Duodenal mucosa (tissue), 2 donors: ENCODE results near the gene PLEKHH1.
A peak's percentile ranks its signal among the peaks of the same experiment; 100 is the strongest.
"Not testable (repeated sequence)": the region's sequence is repeated elsewhere in the genome, so short reads cannot be mapped to it uniquely, and the experiment has no call there.

ENCODE experiments used
- H3K27ac ChIP-seq: one replicate; pipeline ENCODE4 v1.7.0; 2013; ENCODE audit warnings: low read depth, low read length
- H3K27me3 ChIP-seq, 2 donors: one replicate each; pipeline ENCODE4 v1.7.0; 2013; ENCODE audit warnings: low read length in 2 of 2, control low read depth in 1 of 2; ENCODE audit not compliant: insufficient read depth in 2 of 2, control insufficient read depth in 1 of 2
- H3K36me3 ChIP-seq, 2 donors: one replicate each; pipeline ENCODE4 v1.7.0; 2013; ENCODE audit warnings: low read length in 2 of 2, control low read depth in 1 of 2; ENCODE audit not compliant: insufficient read depth in 2 of 2, control insufficient read depth in 1 of 2
- H3K4me1 ChIP-seq, 2 donors: one replicate each; pipeline ENCODE4 v1.7.0; 2013; ENCODE audit warnings: low read length in 2 of 2, control low read depth in 1 of 2; ENCODE audit not compliant: insufficient read depth in 2 of 2, control insufficient read depth in 1 of 2
- H3K4me3 ChIP-seq, 2 donors: one replicate each; pipeline ENCODE4 v1.7.0; 2013; ENCODE audit warnings: low read length in 2 of 2, low read depth in 1 of 2
- H3K9ac ChIP-seq, 2 donors: one replicate each; pipeline ENCODE4 v1.7.0; 2013; ENCODE audit warnings: low read length in 2 of 2, low read depth in 1 of 2
- H3K9me3 ChIP-seq, 2 donors: one replicate each; pipeline ENCODE4 v1.7.0; 2013; ENCODE audit warnings: low read length in 2 of 2, control low read depth in 1 of 2; ENCODE audit not compliant: control insufficient read depth in 1 of 2

PLEKHH1 gene

GRCh38 chr14:67619446-67620216 lies 86.5 kb downstream of the PLEKHH1 start, which contains the start of gene ARG2:
Gene ARG2, plus strand, starts transcription at chr14:67619920. Its CDS starts 58 bp downstream, at chr14:67619978.
- no peaks in the 10 kb centered on the region for H3K36me3 ChIP-seq
- H3K9ac ChIP-seq: peak within 1 kb of the TSS; percentile 78 to 82
- peak within 1 kb of the TSS; percentile 70 for H3K27ac ChIP-seq
- peak within 1 kb of the TSS; percentile 83 for H3K4me3 ChIP-seq
- H3K4me1 ChIP-seq: peaks cover 12 to 21% of the 10 kb centered on the region in 2 donors
- H3K9me3 ChIP-seq: no peaks in the 10 kb centered on the region
- H3K27me3 ChIP-seq: peaks cover 0 to 8% of the 10 kb centered on the region in 2 donors

GRCh38 chr14:67620217-67620785 lies 87.2 kb downstream of the PLEKHH1 start:
- peak overlapping the region; percentile 78 to 82 for H3K9ac ChIP-seq
- no peak overlapping the region for H3K27ac ChIP-seq
- H3K4me1 ChIP-seq: peaks cover 12 to 21% of the 10 kb centered on the region in 2 donors
- peaks cover 0 to 8% of the 10 kb centered on the region in 2 donors for H3K27me3 ChIP-seq
- H3K9me3 ChIP-seq: no peaks in the 10 kb centered on the region
- peak overlapping the region; percentile 83 for H3K4me3 ChIP-seq
- no peaks in the 10 kb centered on the region for H3K36me3 ChIP-seq

GRCh38 chr14:67622675-67623074 lies 89.6 kb downstream of the PLEKHH1 start:
- Histone ChIP-seq H3K9me3 (no peaks in the 10 kb centered on the region), H3K4me1 (peaks cover 12 to 21% of the 10 kb centered on the region in 2 donors), H3K27me3 (peaks cover 0 to 8% of the 10 kb centered on the region in 2 donors), H3K4me3 (no peak overlapping the region), H3K9ac (no peak overlapping the region), H3K36me3 (no peaks in the 10 kb centered on the region), H3K27ac (no peak overlapping the region)

GRCh38 chr14:67623114-67623513 lies 90.0 kb downstream of the PLEKHH1 start:
- peaks cover 12 to 21% of the 10 kb centered on the region in 2 donors for H3K4me1 ChIP-seq
- no peak overlapping the region for H3K4me3 ChIP-seq
- H3K27me3 ChIP-seq: peaks cover 0 to 8% of the 10 kb centered on the region in 2 donors
- H3K9me3 ChIP-seq: no peaks in the 10 kb centered on the region
- H3K9ac ChIP-seq: no peak overlapping the region
- no peaks in the 10 kb centered on the region for H3K36me3 ChIP-seq
- H3K27ac ChIP-seq: no peak overlapping the region

- not testable (repeated sequence) for H3K4me3 ChIP-seq, H3K36me3 ChIP-seq, H3K27ac ChIP-seq, H3K4me1 ChIP-seq, H3K9me3 ChIP-seq, H3K27me3 ChIP-seq, H3K9ac ChIP-seq
Observed at GRCh38 chr14:67626131-67626530, 93.0 kb downstream of the PLEKHH1 start.

GRCh38 chr14:67627519-67627918 lies 94.4 kb downstream of the PLEKHH1 start:
- Histone ChIP-seq H3K9me3 (no peaks in the 10 kb centered on the region), H3K4me1 (peaks cover 0 to 2% of the 10 kb centered on the region in 2 donors), H3K27ac (no peak overlapping the region), H3K36me3 (no peaks in the 10 kb centered on the region), H3K4me3 (no peak overlapping the region), H3K9ac (no peak overlapping the region), H3K27me3 (no peaks in the 10 kb centered on the region)

- H3K36me3 ChIP-seq: no peaks in the 10 kb centered on the region
- H3K4me3 ChIP-seq: no peak overlapping the region
- no peak overlapping the region for H3K27ac ChIP-seq
- no peak overlapping the region for H3K9ac ChIP-seq
- peaks cover 0 to 4% of the 10 kb centered on the region in 2 donors for H3K4me1 ChIP-seq
- no peaks in the 10 kb centered on the region for H3K9me3 ChIP-seq
- no peaks in the 10 kb centered on the region for H3K27me3 ChIP-seq
Observed at GRCh38 chr14:67630186-67630585, 97.1 kb downstream of the PLEKHH1 start.

- H3K9me3 ChIP-seq: no peaks in the 10 kb centered on the region
Observed at GRCh38 chr14:67630938-67631337, 97.8 kb downstream of the PLEKHH1 start.

GRCh38 chr14:67633451-67634147 lies 100.5 kb downstream of the PLEKHH1 start:
- Histone ChIP-seq H3K9ac (no peak overlapping the region), H3K27ac (no peak overlapping the region), H3K4me1 (peaks cover 0 to 9% of the 10 kb centered on the region in 2 donors), H3K9me3 (no peaks in the 10 kb centered on the region), H3K36me3 (no peaks in the 10 kb centered on the region), H3K27me3 (no peaks in the 10 kb centered on the region), H3K4me3 (no peak overlapping the region)

More at GRCh38 chr14:67630938-67631337, 97.8 kb downstream of the PLEKHH1 start:
- Histone ChIP-seq H3K9ac (no peak overlapping the region), H3K4me3 (no peak overlapping the region), H3K36me3 (no peaks in the 10 kb centered on the region), H3K27me3 (no peaks in the 10 kb centered on the region), H3K27ac (no peak overlapping the region), H3K4me1 (peaks cover 0 to 5% of the 10 kb centered on the region in 2 donors)

- Histone ChIP-seq H3K27ac (no peak overlapping the region), H3K9me3 (no peaks in the 10 kb centered on the region), H3K27me3 (no peaks in the 10 kb centered on the region), H3K4me3 (no peak overlapping the region), H3K36me3 (no peaks in the 10 kb centered on the region), H3K9ac (peak overlapping the region in 1 of 2 donors; percentile 27), H3K4me1 (peaks cover 0 to 9% of the 10 kb centered on the region in 2 donors)
Observed at GRCh38 chr14:67636361-67636919, 103.3 kb downstream of the PLEKHH1 start.
